ENCODE measurements around the gene HCFC1R1. TPM values are rescaled to one million over a fixed set of nuclear protein-coding genes. Genes with fewer than 3 reads are reported as not detected.

The HCFC1R1 gene
- total and polyA plus RNA-seq, 2 experiments from 2014 or later = 35.7 to 158 TPM

DNA sequence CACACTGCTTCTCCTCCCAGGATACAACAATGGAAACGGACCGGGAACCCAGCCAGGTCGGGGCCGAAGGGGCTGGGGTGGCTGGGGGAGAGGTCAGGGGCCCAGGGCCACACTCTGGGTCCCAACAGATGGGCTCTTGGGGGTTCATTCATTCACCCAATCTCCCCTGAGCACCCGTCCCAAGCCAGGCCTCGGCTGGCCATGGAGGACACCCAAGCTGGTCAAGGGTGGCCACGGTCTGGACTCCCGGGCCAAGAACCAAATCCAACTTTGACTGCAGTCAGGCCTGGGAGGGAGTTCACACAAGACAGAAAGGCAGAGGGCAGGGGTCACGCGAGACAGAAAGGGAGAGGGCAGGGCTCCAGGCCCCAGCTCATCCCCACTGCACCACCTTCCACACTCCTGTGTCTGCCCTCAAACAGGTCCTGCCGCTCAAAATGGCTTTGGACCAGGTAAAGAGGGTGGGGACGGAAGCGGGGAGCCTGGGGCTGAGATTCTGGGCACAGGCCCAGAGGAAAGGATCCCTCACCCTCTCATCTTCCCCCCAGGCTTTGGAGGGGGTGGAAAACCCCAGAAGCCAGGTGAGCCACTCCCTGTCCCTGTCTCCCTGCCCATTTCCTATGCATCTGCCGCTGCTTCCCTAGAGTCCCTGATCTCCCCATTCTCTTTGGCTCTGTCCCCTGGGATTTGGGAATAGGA, 31.2 kb downstream of the HCFC1R1 start:
- Histone ChIP-seq H3K4me1 (ENCODE audit: insufficient read depth) (peaks cover 6% of the 10 kb centered on the region), H3K9me3 (ENCODE audit: low read depth) (no peaks in the 10 kb centered on the region), H3K27me3 (no peaks in the 10 kb centered on the region), H3K79me2 (no peaks in the 10 kb centered on the region), H3K4me2 (no peak overlapping the region), H4K20me1 (ENCODE audit: insufficient read depth, poor library complexity, severe bottlenecking) (no peaks in the 10 kb centered on the region), H3K36me3 (replicated peaks; ENCODE audit: insufficient read depth, low read depth) (no peaks in the 10 kb centered on the region), H3K27ac (no peak overlapping the region), H3K9me2 (replicated peaks; ENCODE audit: insufficient read depth) (no peaks in the 10 kb centered on the region), H3K4me3 (no peak overlapping the region), H2AFZ (no peak overlapping the region)
- DNase-seq (ENCODE audit: low spot score) = no peak
- TF ChIP-seq EZH2phosphoT487 (IDR thresholded peaks at IDR 0.05; ENCODE audit: low read depth, severe bottlenecking, unreplicated experiment) (no peak), EZH2 (IDR thresholded peaks at IDR 0.05; ENCODE audit: borderline replicate concordance) (no peak)
- TF ChIP-seq, protein P1, sequence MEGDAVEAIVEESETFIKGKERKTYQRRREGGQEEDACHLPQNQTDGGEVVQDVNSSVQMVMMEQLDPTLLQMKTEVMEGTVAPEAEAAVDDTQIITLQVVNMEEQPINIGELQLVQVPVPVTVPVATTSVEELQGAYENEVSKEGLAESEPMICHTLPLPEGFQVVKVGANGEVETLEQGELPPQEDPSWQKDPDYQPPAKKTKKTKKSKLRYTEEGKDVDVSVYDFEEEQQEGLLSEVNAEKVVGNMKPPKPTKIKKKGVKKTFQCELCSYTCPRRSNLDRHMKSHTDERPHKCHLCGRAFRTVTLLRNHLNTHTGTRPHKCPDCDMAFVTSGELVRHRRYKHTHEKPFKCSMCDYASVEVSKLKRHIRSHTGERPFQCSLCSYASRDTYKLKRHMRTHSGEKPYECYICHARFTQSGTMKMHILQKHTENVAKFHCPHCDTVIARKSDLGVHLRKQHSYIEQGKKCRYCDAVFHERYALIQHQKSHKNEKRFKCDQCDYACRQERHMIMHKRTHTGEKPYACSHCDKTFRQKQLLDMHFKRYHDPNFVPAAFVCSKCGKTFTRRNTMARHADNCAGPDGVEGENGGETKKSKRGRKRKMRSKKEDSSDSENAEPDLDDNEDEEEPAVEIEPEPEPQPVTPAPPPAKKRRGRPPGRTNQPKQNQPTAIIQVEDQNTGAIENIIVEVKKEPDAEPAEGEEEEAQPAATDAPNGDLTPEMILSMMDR (IDR thresholded peaks at IDR 0.05; ENCODE audit: poor library complexity) = no peak
- WGBS (ENCODE audit: low lambda C conversion rate, missing lambda C conversion rate) = 92% methylated on average over 13 of the region's 14 CpGs

DNA sequence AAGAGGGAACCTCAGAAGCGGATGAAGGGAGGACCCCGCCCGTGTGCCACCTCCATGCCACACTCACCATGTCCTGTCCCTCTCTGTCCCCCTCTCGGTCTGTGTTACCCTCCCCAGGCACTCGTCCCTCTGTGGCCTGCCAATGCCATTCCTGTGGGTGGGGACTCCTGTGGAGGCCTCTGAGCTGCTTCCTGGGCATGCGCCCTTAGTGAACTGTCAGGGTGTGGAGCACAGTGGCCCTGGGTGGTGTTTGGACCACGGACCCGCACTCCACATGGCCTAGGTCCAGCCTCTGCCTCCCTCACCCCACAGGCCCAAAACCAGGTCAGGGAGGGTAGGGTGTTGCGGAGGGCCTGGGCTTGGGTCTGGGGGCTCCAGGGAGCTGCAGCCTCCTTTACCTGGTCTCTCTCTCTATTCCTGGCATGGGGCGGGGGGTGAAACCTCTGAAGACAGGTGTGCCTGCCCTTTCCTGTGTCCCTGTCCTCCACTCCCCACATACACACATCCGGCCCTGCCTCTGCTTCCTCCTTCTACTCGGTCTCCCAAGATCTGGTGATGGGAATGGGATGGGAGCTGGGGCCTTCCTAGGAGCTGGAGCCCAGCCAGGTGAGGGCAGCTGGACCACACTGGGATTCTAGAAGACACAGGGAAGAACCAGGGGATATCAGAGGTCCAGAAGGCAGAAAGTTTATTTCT, 32.0 kb downstream of the HCFC1R1 start:
- H3K4me3 ChIP-seq = no peak overlapping the region
- H3K9me3 ChIP-seq (ENCODE audit: low read depth) = no peaks in the 10 kb centered on the region
- no peaks in the 10 kb centered on the region for H4K20me1 ChIP-seq (ENCODE audit: insufficient read depth, poor library complexity, severe bottlenecking)
- no peaks in the 10 kb centered on the region for H3K27me3 ChIP-seq
- H3K36me3 ChIP-seq (replicated peaks; ENCODE audit: insufficient read depth, low read depth) = no peaks in the 10 kb centered on the region
- WGBS (ENCODE audit: low lambda C conversion rate, missing lambda C conversion rate) = 98% methylated on average over 12 of the region's 12 CpGs
- H3K4me1 ChIP-seq (ENCODE audit: insufficient read depth) = peaks cover 6% of the 10 kb centered on the region
- H3K4me2 ChIP-seq = no peak overlapping the region
- TF ChIP-seq, protein P1 (IDR thresholded peaks at IDR 0.05; ENCODE audit: poor library complexity) = no peak
- TF ChIP-seq EZH2phosphoT487 (IDR thresholded peaks at IDR 0.05; ENCODE audit: low read depth, severe bottlenecking, unreplicated experiment) (no peak), EZH2 (IDR thresholded peaks at IDR 0.05; ENCODE audit: borderline replicate concordance) (no peak)
- H3K27ac ChIP-seq = no peak overlapping the region
- no peak for DNase-seq (ENCODE audit: low spot score)
- H3K79me2 ChIP-seq = no peaks in the 10 kb centered on the region
- no peak overlapping the region for H2AFZ ChIP-seq
- no peaks in the 10 kb centered on the region for H3K9me2 ChIP-seq (replicated peaks; ENCODE audit: insufficient read depth)

DNA sequence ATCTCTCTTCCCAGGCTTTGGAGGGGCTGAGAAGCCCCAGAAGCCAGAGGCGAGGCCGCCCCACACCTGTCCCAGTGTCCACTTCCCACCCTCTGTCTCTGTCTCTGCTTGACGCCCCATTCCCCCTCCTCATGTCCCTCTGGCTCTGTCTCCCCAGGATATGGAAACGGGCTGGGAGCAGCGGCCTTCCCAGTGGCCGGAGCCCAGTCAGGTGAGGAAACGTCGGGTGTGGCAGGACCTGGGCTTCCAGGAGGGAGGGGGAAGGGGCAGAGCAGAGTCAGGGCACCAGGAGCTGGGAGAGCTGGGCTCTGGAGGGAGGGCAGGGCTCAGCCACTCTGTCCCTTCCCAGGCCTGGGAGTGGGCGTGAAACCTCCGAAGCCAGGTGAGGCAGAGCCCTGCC, 32.9 kb downstream of the HCFC1R1 start:
- Histone ChIP-seq H4K20me1 (ENCODE audit: insufficient read depth, poor library complexity, severe bottlenecking) (no peaks in the 10 kb centered on the region), H3K9me2 (replicated peaks; ENCODE audit: insufficient read depth) (no peaks in the 10 kb centered on the region), H3K79me2 (no peaks in the 10 kb centered on the region), H2AFZ (no peak overlapping the region), H3K4me3 (no peak overlapping the region), H3K9me3 (ENCODE audit: low read depth) (no peaks in the 10 kb centered on the region), H3K4me1 (ENCODE audit: insufficient read depth) (peaks cover 6% of the 10 kb centered on the region), H3K4me2 (no peak overlapping the region), H3K27me3 (no peaks in the 10 kb centered on the region), H3K36me3 (replicated peaks; ENCODE audit: insufficient read depth, low read depth) (no peaks in the 10 kb centered on the region), H3K27ac (no peak overlapping the region)
- TF ChIP-seq EZH2 (IDR thresholded peaks at IDR 0.05; ENCODE audit: borderline replicate concordance) (no peak), EZH2phosphoT487 (IDR thresholded peaks at IDR 0.05; ENCODE audit: low read depth, severe bottlenecking, unreplicated experiment) (no peak)
- TF ChIP-seq, protein P1 (IDR thresholded peaks at IDR 0.05; ENCODE audit: poor library complexity) = no peak
- 59% methylated on average over 10 of the region's 10 CpGs for WGBS (ENCODE audit: low lambda C conversion rate, missing lambda C conversion rate)
- no peak for DNase-seq (ENCODE audit: low spot score)

All from hepatocyte (in vitro differentiated cells).